G401 (cell line): ENCODE results near the gene CDON. TPM values are rescaled to one million over a fixed set of nuclear protein-coding genes. Genes with fewer than 3 reads are reported as not detected.

Source experiments
- DNase-seq: peaks from one replicate; pipeline ENCODE4 v3.0.0-alpha.2; 2015; ENCODE audit warnings: low spot score
- in situ Hi-C: cut with HindIII; loops from 2 replicates; pipeline ENCODE4 v1.10.0; 2016; ENCODE audit warnings: low sequenced_read_pairs, mixed read lengths
- total RNA-seq: library from RNA; depleted of rRNA; stranded (reverse); fragments of >200 nt; shearing (Covaris generic); gene quantifications from 2 replicates; pipeline ENCODE4 v1.2.3, GENCODE V29; 2014

Gene CDON
- total RNA-seq, 1 experiment from 2014 or later, result 12.7 TPM

- in situ Hi-C loops, result loop anchor here (25.0 kb wide), 1 partner anchor 274 kb away; the partner anchor contains the start of genes FAM118B and RPUSD4
- DNase-seq, result no peak
These were observed 124.2 kb downstream of the CDON start for GRCh38 chr11:125938418-125938817.

GRCh38 chr11:125935618-125936199 lies 127.0 kb downstream of the CDON start:
- no peak for DNase-seq
- in situ Hi-C loops, result loop anchor here (25.0 kb wide), 1 partner anchor 277 kb away; the partner anchor contains the start of genes FAM118B and RPUSD4

GRCh38 chr11:125935056-125935455 lies 127.6 kb downstream of the CDON start:
- in situ Hi-C loops, result loop anchor here (25.0 kb wide), 1 partner anchor 277 kb away; the partner anchor contains the start of genes FAM118B and RPUSD4
- DNase-seq, result no peak

- in situ Hi-C loops, result loop anchor here (25.0 kb wide), 1 partner anchor 278 kb away; the partner anchor contains the start of genes FAM118B and RPUSD4
- no peak for DNase-seq
These were observed 128.2 kb downstream of the CDON start for GRCh38 chr11:125934473-125934872.

GRCh38 chr11:125933030-125933813 lies 129.4 kb downstream of the CDON start:
- no peak for DNase-seq
- in situ Hi-C loops, result loop anchor here (25.0 kb wide), 1 partner anchor 279 kb away; the partner anchor contains the start of genes FAM118B and RPUSD4

GRCh38 chr11:125932301-125932700 lies 130.4 kb downstream of the CDON start:
- in situ Hi-C loops, result loop anchor here (25.0 kb wide), 1 partner anchor 280 kb away; the partner anchor contains the start of genes FAM118B and RPUSD4
- DNase-seq, result no peak

GRCh38 chr11:125931668-125932067 lies 131.0 kb downstream of the CDON start:
- in situ Hi-C loops, result loop anchor here (25.0 kb wide), 1 partner anchor 281 kb away; the partner anchor contains the start of genes FAM118B and RPUSD4
- no peak for DNase-seq

GRCh38 chr11:125931116-125931515 lies 131.6 kb downstream of the CDON start:
- DNase-seq, result no peak
- in situ Hi-C loops, result loop anchor here (25.0 kb wide), 1 partner anchor 281 kb away; the partner anchor contains the start of genes FAM118B and RPUSD4

- DNase-seq, result no peak
- in situ Hi-C loops, result loop anchor here (25.0 kb wide), 1 partner anchor 282 kb away; the partner anchor contains the start of genes FAM118B and RPUSD4
These were observed 132.6 kb downstream of the CDON start for GRCh38 chr11:125930076-125930450.

- no peak for DNase-seq
- in situ Hi-C loops, result loop anchor here (25.0 kb wide), 1 partner anchor 283 kb away; the partner anchor contains the start of genes FAM118B and RPUSD4
These were observed 133.1 kb downstream of the CDON start for GRCh38 chr11:125929445-125930075.

- in situ Hi-C loops, result loop anchor here (25.0 kb wide), 1 partner anchor 286 kb away; the partner anchor contains the start of genes FAM118B and RPUSD4
- no peak for DNase-seq
These were observed 136.0 kb downstream of the CDON start for GRCh38 chr11:125926682-125927081.

- DNase-seq, result no peak
- in situ Hi-C loops, result loop anchor here (25.0 kb wide), 1 partner anchor 286 kb away; the partner anchor contains the start of genes FAM118B and RPUSD4
These were observed 136.9 kb downstream of the CDON start for GRCh38 chr11:125925804-125926203.

GRCh38 chr11:125925247-125925740 lies 137.4 kb downstream of the CDON start:
- in situ Hi-C loops, result loop anchor here (25.0 kb wide), 1 partner anchor 287 kb away; the partner anchor contains the start of genes FAM118B and RPUSD4
- no peak for DNase-seq

GRCh38 chr11:125924384-125925007 lies 138.2 kb downstream of the CDON start:
- in situ Hi-C loops, result loop anchor here (25.0 kb wide), 1 partner anchor 288 kb away; the partner anchor contains the start of genes FAM118B and RPUSD4
- no peak for DNase-seq

- in situ Hi-C loops, result no loop called here
- DNase-seq, result no peak
These were observed 139.0 kb downstream of the CDON start for GRCh38 chr11:125923633-125924032.

- DNase-seq, result peak; percentile 93
- in situ Hi-C loops, result no loop called here
These were observed 139.6 kb downstream of the CDON start for GRCh38 chr11:125923012-125923579.

- in situ Hi-C loops, result no loop called here
- DNase-seq, result no peak
These were observed 140.5 kb downstream of the CDON start for GRCh38 chr11:125922156-125922555.

- DNase-seq, result no peak
- in situ Hi-C loops, result no loop called here
These were observed 141.6 kb downstream of the CDON start for GRCh38 chr11:125921042-125921441.
